Sigmoid colon (tissue), 7 donors: ENCODE results near the gene CATSPER4. TPM values are rescaled to one million over a fixed set of nuclear protein-coding genes. Genes with fewer than 3 reads are reported as not detected.

ENCODE experiments used
- DNase-seq: peaks from one replicate; pipeline ENCODE4 v3.0.0-alpha.2; 2019
- H3K27ac ChIP-seq, 4 donors: fragments of 200-600 bp; sonication (generic); one replicate each; pipeline ENCODE4 v1.5.1; 2016 to 2019; ENCODE audit warnings: mild to moderate bottlenecking in 1 of 4
- H3K27me3 ChIP-seq, 3 donors: fragments of 200-600 bp; sonication (generic); one replicate each; pipeline ENCODE4 v1.5.1; 2019; ENCODE audit warnings: mild to moderate bottlenecking in 1 of 3
- H3K36me3 ChIP-seq, 4 donors: fragments of 200-600 bp; sonication (generic); one replicate each; pipeline ENCODE4 v1.5.1; 2016 to 2019
- H3K4me1 ChIP-seq, 4 donors: fragments of 200-600 bp; sonication (generic); one replicate each; pipeline ENCODE4 v1.5.1; 2017 to 2019
- H3K4me3 ChIP-seq, 4 donors: fragments of 200-600 bp; sonication (generic); one replicate each; pipeline ENCODE4 v1.5.1; 2017 to 2019; ENCODE audit warnings: mild to moderate bottlenecking in 2 of 4, moderate library complexity in 1 of 4
- H3K9me3 ChIP-seq, 4 donors: fragments of 200-600 bp in 3 of 4; sonication (generic) in 3 of 4; one replicate each; pipeline versions ENCODE4 v1.5.1 to v1.6.1; 2013 to 2019
- EP300 ChIP-seq, 4 donors: sonication (generic); formaldehyde crosslinking; IDR thresholded peaks; one replicate each; pipeline ENCODE4 v1.6.1; 2017; ENCODE audit warnings: antibody characterized with exemption in 4 of 4
- POLR2A ChIP-seq, 2 donors: fragments of 450-650 bp; IDR thresholded peaks; one replicate each; pipeline ENCODE4 v1.6.1; 2016; ENCODE audit warnings: antibody characterized with exemption in 2 of 2, mild to moderate bottlenecking in 2 of 2, moderate library complexity in 2 of 2
- POLR2AphosphoS5 ChIP-seq, 4 donors: sonication (generic); formaldehyde crosslinking; IDR thresholded peaks; one replicate each; pipeline ENCODE4 v1.6.1; 2017; ENCODE audit warnings: antibody characterized with exemption in 4 of 4
- WGBS, 2 donors: extraction: QIAGEN DNeasy Blood & Tissue Kit; methylation state at CpG; one replicate each; pipeline ENCODE4 v1.1.7; 2013; 5-methylcytosine and 5-hydroxymethylcytosine counted together
- intact Hi-C: fragments of 100-400 bp; cut with DNase I; formaldehyde crosslinking; loops from one replicate; pipeline ENCODE4 v1.15.1; 2023
- polyA plus RNA-seq, 3 donors: library from polyadenylated mRNA; stranded (reverse); fragments of 200-250 nt; gene quantifications; one replicate each; pipeline ENCODE4 v1.2.3, GENCODE V29; 2013
- total RNA-seq, 4 donors: library from RNA; depleted of rRNA; stranded (reverse); fragments of >200 nt; gene quantifications; one replicate each; pipeline ENCODE4 v1.1.0, GENCODE V29; 2016
- TF ChIP-seq, protein P1 (sequence below), 4 experiments: fragments of 450-650 bp in 3 of 4; fragments of 200-600 bp in 1 of 4; IDR thresholded peaks; one replicate each; pipeline ENCODE4 v1.5.1; 2016 to 2019; ENCODE audit warnings: antibody characterized with exemption in 4 of 4, mild to moderate bottlenecking in 3 of 4, moderate library complexity in 2 of 4
- donor health status: healthy with polysubstance abuse.
- donor health status: Bipolar disorder and iron deficiency.
- donor health status: healthy.

The CATSPER4 gene
- total and polyA plus RNA-seq, 7 donors: 0.04 TPM; not detected in 6

DNA sequence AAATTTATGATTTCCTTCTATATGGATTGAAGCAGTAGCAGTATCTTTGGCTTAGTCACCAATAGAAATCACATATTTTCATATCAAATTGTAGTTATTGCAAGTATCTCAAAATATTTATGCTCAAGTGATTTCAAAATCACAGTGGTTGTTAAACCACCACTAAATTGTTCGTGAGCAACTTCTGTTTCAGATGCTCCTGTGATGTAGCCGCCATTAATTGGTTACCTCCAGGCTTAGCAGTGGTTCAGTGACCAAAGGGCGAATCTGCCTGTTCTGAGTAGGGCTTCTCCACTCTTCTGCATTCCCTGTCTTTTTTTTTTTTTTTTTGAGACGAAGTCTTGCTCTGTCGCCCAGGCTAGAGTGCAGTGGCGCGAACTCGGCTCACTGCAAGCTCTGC is 15.1 kb upstream of the CATSPER4 start:
- WGBS, 2 donors: 95 to 96% methylated on average over 8 of the region's 8 CpGs
- DNase-seq: no peak
- Histone ChIP-seq H3K36me3 (peaks cover 0 to 10% (median 0%) of the 10 kb centered on the region in 4 donors), H3K4me1 (peaks cover 0 to 12% (median 10%) of the 10 kb centered on the region in 4 donors), H3K27ac (no peak overlapping the region), H3K27me3 (no peaks in the 10 kb centered on the region), H3K4me3 (no peak overlapping the region), H3K9me3 (no peaks in the 10 kb centered on the region)
- no peak for TF ChIP-seq POLR2AphosphoS5 (IDR thresholded peaks at IDR 0.05)
- TF ChIP-seq POLR2A (IDR thresholded peaks at IDR 0.05): no peak
- TF ChIP-seq, protein P1, sequence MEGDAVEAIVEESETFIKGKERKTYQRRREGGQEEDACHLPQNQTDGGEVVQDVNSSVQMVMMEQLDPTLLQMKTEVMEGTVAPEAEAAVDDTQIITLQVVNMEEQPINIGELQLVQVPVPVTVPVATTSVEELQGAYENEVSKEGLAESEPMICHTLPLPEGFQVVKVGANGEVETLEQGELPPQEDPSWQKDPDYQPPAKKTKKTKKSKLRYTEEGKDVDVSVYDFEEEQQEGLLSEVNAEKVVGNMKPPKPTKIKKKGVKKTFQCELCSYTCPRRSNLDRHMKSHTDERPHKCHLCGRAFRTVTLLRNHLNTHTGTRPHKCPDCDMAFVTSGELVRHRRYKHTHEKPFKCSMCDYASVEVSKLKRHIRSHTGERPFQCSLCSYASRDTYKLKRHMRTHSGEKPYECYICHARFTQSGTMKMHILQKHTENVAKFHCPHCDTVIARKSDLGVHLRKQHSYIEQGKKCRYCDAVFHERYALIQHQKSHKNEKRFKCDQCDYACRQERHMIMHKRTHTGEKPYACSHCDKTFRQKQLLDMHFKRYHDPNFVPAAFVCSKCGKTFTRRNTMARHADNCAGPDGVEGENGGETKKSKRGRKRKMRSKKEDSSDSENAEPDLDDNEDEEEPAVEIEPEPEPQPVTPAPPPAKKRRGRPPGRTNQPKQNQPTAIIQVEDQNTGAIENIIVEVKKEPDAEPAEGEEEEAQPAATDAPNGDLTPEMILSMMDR (IDR thresholded peaks at IDR 0.05): no peak
- TF ChIP-seq EP300 (IDR thresholded peaks at IDR 0.05): no peak
- intact Hi-C loops: no loop called here

DNA sequence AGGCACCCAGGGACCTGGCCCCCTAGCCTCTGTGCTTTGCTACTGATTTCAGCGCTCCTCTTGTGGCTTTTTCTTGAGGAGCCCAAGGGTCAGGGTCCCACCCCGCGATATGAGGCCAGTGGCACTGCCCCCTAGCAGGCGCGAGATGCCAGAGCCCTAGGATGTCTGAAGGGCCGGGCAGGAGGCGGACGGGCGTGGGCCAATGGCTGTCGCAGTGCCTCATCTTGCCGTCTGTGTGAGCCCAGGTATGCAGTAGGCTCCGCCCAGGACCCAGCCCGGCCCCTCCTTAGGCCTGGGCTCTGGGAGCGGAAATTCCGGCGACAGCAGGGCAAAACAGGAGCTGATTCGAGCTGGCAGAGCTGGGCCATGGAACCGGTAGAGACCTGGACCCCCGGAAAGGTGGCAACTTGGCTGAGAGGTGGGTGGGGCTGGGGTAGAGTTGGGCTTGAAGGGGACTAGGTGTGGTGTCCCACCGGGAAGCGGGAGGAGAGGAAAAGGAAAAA is 13.2 kb upstream of the CATSPER4 start, which contains the start of gene CNKSR1:
CNKSR1 (plus strand) TSS at position 310 of the 503 bp plus-strand sequence; CDS start at position 367, 57 bp downstream.
- Histone ChIP-seq H3K4me3 (no peak within 1 kb of the TSS), H3K27ac (no peak within 1 kb of the TSS), H3K27me3 (no peaks in the 10 kb centered on the region), H3K9me3 (no peaks in the 10 kb centered on the region), H3K36me3 (no peaks in the 10 kb centered on the region), H3K4me1 (no peaks in the 10 kb centered on the region)
- TF ChIP-seq, protein P1 (IDR thresholded peaks at IDR 0.05): no peak
- TF ChIP-seq POLR2A (IDR thresholded peaks at IDR 0.05) (peak in 1 of 2 donors; percentile 30), POLR2AphosphoS5 (IDR thresholded peaks at IDR 0.05) (no peak), EP300 (IDR thresholded peaks at IDR 0.05) (no peak)
- no peak for DNase-seq
- intact Hi-C loops: no loop called here
- 14 to 38% methylated on average over 21 of the region's 21 CpGs for WGBS, 2 donors

DNA sequence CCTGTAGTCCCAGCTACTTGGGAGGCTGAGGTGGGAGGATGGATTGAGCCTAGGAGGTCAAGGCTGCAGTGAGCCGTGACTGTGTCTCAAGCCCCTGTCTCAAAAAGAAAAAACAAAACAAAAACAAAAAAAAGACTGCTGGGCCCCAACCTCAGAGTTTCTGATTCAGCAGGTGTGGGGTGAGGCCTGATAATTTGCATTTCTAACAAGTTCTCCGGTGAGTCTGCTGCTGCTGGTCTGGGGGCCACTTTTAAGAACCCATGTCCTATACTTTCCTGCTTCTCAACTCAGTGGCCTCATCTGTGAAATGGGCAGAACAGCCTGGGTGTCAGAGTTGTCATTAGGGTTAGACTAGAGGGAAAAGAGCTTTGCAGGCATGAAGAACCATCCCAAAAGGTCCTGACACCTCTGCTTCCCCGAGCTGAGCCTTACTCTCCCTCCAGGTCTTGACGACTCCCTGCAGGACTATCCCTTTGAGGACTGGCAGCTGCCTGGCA is 10.3 kb upstream of the CATSPER4 start:
- WGBS, 2 donors: 87 to 89% methylated on average over 4 of the region's 4 CpGs

DNA sequence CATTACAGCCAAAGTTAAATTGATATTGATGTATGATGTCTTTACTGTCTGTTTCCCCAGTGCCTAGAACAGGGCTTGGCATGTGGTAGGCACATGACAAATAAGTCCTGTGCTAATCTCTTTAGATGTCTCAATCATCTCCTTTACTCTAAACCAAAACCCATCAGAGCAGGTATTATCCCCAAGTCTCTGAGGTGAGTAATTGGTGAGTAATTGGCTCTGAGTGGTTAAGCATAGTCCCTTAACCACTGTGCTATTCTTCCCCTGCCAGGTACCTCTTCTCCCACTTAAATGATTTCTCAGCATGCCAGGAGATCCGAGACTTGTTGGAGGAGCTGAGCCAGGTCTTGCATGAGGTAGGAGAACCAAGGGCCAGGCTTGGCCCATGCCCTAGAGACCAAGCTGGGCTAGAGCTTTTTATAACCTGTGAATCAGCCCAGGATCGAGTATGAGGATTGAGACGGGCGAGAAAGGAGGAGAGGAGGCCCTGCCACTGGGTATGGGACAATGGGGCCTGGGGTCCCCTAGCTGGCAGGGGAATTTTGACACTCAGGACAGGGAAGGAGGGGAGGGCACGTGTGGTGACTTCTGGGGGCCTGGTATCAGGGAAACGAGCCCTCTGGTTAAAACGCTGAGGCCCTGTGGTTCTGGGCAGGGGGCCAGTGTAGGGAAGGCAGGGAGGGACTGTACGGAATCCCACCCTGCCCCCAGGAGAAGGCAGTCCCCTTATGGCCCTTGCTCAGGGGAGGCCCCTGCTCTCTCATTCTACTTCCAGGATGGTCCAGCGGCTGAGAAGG is 8.6 kb upstream of the CATSPER4 start:
- no peak for DNase-seq
- 82% methylated on average over 9 of the region's 9 CpGs for WGBS, 2 donors
- Histone ChIP-seq H3K27me3 (no peaks in the 10 kb centered on the region), H3K9me3 (no peaks in the 10 kb centered on the region), H3K27ac (no peak overlapping the region), H3K4me1 (no peaks in the 10 kb centered on the region), H3K36me3 (no peaks in the 10 kb centered on the region), H3K4me3 (no peak overlapping the region)
- intact Hi-C loops: no loop called here
- no peak for TF ChIP-seq POLR2AphosphoS5 (IDR thresholded peaks at IDR 0.05)
- TF ChIP-seq, protein P1 (IDR thresholded peaks at IDR 0.05): no peak
- no peak for TF ChIP-seq EP300 (IDR thresholded peaks at IDR 0.05)
- no peak for TF ChIP-seq POLR2A (IDR thresholded peaks at IDR 0.05)

More for the DNA sequence above, 10.3 kb upstream of the CATSPER4 start:
- no peak overlapping the region for H3K27ac ChIP-seq
- no peaks in the 10 kb centered on the region for H3K36me3 ChIP-seq
- H3K4me1 ChIP-seq: no peaks in the 10 kb centered on the region
- no peaks in the 10 kb centered on the region for H3K27me3 ChIP-seq
- H3K9me3 ChIP-seq: no peaks in the 10 kb centered on the region
- H3K4me3 ChIP-seq: no peak overlapping the region
- TF ChIP-seq EP300 (IDR thresholded peaks at IDR 0.05) (no peak), POLR2A (IDR thresholded peaks at IDR 0.05) (no peak)
- intact Hi-C loops: no loop called here
- DNase-seq: no peak

DNA sequence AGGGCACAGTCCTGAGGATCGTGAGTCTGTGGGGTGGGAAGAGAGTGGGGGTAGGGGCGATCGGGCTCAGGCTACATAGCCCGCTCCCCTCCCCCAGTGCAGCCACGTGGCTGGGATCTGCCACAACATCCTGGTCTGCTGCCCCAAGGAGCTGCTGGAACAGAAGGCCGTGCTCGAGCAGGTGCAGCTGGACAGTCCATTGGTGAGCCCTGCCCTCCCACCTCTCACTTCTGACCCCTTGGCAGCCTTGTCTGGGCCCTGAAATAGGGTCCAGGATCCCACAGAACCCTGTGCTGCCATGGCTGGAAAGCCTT is 8.1 kb upstream of the CATSPER4 start:
- intact Hi-C loops: no loop called here
- WGBS, 2 donors: 84 to 88% methylated on average over 7 of the region's 7 CpGs
- DNase-seq: no peak
- no peaks in the 10 kb centered on the region for H3K4me1 ChIP-seq
- no peaks in the 10 kb centered on the region for H3K27me3 ChIP-seq
- TF ChIP-seq EP300 (IDR thresholded peaks at IDR 0.05): no peak
- TF ChIP-seq, protein P1 (IDR thresholded peaks at IDR 0.05): no peak
- no peak for TF ChIP-seq POLR2AphosphoS5 (IDR thresholded peaks at IDR 0.05)
- no peak for TF ChIP-seq POLR2A (IDR thresholded peaks at IDR 0.05)
- no peaks in the 10 kb centered on the region for H3K9me3 ChIP-seq
- H3K4me3 ChIP-seq: no peak overlapping the region
- no peak overlapping the region for H3K27ac ChIP-seq
- no peaks in the 10 kb centered on the region for H3K36me3 ChIP-seq
